Measurements from ENCODE around the gene LGR5.
A peak's percentile ranks its signal among the peaks of the same experiment; 100 is the strongest.

DNA sequence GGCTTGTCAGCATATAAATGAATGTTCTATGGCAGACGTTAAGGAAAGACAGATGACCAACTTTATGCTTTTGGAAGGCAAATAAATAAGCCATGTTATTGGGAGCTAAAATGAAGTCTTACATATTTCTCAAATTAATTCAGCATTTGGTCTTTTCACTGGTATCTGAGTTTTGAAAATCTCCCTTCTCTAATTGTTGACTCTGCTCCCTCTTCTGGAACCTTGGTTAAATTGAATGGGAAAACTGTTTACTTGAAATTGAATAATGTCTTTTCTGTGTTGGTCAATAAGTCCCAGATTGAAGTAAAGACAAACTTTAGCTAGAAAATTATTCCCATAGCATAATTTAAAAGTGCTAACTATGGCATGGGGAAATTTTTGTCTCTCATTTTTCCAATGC is 38.7 kb downstream of the LGR5 start:
- TF ChIP-seq, protein P1, sequence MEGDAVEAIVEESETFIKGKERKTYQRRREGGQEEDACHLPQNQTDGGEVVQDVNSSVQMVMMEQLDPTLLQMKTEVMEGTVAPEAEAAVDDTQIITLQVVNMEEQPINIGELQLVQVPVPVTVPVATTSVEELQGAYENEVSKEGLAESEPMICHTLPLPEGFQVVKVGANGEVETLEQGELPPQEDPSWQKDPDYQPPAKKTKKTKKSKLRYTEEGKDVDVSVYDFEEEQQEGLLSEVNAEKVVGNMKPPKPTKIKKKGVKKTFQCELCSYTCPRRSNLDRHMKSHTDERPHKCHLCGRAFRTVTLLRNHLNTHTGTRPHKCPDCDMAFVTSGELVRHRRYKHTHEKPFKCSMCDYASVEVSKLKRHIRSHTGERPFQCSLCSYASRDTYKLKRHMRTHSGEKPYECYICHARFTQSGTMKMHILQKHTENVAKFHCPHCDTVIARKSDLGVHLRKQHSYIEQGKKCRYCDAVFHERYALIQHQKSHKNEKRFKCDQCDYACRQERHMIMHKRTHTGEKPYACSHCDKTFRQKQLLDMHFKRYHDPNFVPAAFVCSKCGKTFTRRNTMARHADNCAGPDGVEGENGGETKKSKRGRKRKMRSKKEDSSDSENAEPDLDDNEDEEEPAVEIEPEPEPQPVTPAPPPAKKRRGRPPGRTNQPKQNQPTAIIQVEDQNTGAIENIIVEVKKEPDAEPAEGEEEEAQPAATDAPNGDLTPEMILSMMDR (conservative IDR thresholded peaks at IDR 0.05; ENCODE audit: low read depth, low read length), result 0 out of 2 replicates have a peak, but pooled peaks have one; percentile 1
- no peak for TF ChIP-seq POLR2A (IDR thresholded peaks at IDR 0.05; ENCODE audit: low read depth, low read length)
- TF ChIP-seq MAFK (IDR thresholded peaks at IDR 0.05; ENCODE audit: low read depth, low read length), result no peak
- TF ChIP-seq RFX5 (IDR thresholded peaks at IDR 0.05; ENCODE audit: low read depth, low read length), result no peak
- no peak for TF ChIP-seq RCOR1 (IDR thresholded peaks at IDR 0.05; ENCODE audit: insufficient replicate concordance, low read length)
- TF ChIP-seq RAD21 (IDR thresholded peaks at IDR 0.05; ENCODE audit: low read length), result no peak
- TF ChIP-seq, protein P2, sequence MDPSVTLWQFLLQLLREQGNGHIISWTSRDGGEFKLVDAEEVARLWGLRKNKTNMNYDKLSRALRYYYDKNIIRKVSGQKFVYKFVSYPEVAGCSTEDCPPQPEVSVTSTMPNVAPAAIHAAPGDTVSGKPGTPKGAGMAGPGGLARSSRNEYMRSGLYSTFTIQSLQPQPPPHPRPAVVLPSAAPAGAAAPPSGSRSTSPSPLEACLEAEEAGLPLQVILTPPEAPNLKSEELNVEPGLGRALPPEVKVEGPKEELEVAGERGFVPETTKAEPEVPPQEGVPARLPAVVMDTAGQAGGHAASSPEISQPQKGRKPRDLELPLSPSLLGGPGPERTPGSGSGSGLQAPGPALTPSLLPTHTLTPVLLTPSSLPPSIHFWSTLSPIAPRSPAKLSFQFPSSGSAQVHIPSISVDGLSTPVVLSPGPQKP (IDR thresholded peaks at IDR 0.05; ENCODE audit: borderline replicate concordance, low read depth, low read length), result no peak
- no peak for TF ChIP-seq BHLHE40 (IDR thresholded peaks at IDR 0.05; ENCODE audit: low read depth, low read length)
- TF ChIP-seq CEBPB (IDR thresholded peaks at IDR 0.05; ENCODE audit: low read depth, low read length), result no peak
- TF ChIP-seq MXI1 (IDR thresholded peaks at IDR 0.05; ENCODE audit: borderline replicate concordance, low read depth, low read length), result no peak

Data from IMR-90 (cell line).